Inferior parietal cortex (tissue), 1 donor: ENCODE measurements around the gene ZCCHC7.
"Not testable (repeated sequence)": the region's sequence is repeated elsewhere in the genome, so short reads cannot be mapped to it uniquely, and the experiment has no call there.

Source experiments
- DNase-seq: peaks from one replicate; pipeline ENCODE4 v3.0.0-alpha.2; 2016; ENCODE audit errors: extremely low spot score

The ZCCHC7 gene

DNA sequence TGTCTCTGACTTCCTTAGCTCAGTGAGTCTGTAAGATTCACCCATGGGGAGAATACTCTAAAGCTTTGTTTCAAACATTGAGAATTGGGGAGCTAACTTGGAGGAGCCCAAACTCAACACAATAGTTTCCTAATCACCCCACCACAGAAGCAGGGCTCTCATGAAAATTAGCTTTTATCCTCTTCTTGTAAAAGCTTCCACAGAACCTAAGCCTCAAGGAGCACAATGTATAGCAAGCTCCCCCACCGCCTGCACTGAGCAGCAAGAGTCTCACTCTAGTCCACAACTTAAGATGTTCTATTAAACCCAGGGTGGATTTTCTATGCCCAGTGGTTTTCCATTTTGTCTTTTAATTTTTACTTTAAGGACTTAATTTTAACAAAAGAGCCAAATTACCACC is 253.2 kb downstream of the ZCCHC7 start:
- DNase-seq, result no peak

DNA sequence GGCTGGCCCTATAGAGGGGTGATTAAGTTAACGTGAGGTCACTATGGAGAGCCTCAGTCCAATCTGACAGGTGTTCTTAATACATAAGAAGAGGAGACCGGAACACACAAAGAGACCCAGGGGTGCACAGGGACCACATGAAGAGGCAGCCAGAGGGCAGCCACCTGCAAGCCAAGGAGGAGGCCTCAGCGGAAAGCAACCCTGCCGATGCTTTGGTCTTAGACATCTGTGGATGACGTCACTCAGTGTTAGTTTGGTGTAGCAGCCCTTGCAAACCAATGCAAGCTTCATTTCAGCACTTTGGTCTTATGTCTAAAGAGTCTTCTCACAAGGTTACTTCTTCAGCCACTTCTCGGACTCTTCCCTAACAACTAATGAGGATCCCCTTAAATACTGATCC is 254.5 kb downstream of the ZCCHC7 start:
- no peak for DNase-seq

DNA sequence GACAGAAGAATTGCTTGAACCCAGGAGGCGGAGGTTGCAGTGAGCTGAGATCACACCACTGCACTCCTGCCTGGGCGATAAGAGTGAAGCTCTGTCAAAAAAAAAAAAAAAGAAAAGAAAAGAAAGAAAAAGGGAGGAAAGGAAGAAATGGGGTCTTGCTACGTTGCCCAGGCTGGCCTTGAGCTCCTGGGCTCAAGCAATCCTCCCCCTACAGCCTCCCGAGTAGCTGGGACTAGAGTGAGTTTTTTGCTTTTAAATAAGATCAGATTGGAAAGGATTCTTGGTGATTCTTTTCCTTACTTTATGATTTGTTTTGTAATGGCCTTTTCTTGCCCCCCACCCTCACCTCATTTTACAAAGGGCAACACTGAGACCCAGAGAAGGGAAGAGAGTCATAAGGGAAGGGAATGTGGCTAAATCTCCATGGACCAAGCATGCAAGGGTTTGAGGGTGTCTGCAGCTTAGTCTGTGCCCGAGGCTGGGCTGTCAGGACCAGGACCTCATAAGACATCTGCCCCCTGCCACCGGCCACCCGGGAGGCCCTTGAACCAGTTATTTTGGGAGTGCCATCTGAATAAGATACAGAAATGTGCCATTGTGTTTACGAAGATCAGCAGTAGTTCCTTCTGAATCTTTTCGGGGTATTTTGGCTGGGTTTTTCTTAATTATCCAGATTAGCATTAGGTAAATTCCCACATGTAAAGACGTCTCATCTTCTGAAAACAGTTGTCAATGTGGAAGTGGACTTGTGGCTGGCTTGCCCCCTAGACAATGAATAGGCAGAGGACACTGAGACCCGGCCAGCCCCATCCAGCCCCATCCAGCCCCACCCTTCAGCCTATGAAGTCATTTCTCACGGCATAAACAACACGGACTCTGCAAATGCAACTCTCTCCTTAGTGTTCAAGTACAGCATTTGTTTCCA is 257.6 kb downstream of the ZCCHC7 start:
- DNase-seq, result no peak

DNA sequence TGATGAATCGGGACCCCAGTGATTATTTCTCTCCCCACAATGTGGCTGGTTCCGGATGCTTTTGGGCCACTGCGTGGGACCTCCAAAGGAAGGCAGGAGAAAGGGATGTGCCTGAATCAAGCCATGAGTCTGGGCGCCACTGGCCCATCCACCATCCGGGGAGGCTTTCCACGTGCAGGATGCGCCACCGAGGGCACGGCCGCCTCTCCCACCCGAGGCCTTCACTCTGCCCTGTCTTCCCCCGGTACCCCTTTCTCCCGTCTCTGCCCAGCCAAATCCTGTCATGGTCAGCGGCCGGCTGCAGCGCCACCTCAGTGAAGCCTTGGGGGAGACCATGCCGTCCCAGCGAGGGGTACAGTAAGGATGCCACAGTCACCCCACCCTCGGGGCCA is 258.2 kb downstream of the ZCCHC7 start:
- DNase-seq, result no peak

DNA sequence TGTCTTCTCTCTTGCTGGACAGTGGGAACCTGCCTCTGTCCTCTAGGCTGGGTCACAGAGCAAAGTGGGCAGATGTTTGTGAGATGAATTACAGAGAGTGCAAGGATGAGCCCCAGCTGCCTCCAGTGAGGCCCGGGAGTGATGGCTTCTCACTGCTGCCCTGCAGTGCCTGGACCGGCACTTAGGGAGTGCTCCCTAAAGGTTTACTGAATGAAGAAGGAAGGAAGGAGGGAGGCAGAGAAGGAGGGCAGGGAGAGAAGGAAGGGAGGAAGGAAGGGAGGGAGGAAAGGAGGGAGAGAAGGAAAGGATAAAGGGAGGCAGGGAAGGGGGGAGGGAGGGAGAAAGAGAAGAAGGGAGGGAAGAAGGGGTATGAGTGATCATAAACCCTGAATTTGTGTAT is 259.5 kb downstream of the ZCCHC7 start:
- DNase-seq, result no peak

DNA sequence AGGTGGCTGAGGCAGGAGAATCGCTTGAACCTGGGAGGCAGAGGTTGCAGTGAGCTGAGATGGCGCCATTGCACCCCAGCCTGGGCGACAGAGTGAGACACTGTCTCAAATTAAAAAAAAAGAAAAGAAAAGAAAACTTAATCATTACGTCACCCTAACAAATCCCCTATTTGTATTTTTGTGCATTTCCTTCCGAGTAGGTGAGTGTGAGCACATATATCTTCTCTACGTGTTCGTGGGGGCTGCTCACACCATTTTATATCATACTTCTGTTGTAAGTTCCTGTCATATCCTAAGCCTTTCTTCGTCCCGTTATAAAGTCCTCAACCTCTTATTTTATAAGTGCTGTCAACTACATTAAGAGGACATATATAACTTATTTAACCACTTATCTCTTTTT is 260.2 kb downstream of the ZCCHC7 start:
- no peak for DNase-seq

DNA sequence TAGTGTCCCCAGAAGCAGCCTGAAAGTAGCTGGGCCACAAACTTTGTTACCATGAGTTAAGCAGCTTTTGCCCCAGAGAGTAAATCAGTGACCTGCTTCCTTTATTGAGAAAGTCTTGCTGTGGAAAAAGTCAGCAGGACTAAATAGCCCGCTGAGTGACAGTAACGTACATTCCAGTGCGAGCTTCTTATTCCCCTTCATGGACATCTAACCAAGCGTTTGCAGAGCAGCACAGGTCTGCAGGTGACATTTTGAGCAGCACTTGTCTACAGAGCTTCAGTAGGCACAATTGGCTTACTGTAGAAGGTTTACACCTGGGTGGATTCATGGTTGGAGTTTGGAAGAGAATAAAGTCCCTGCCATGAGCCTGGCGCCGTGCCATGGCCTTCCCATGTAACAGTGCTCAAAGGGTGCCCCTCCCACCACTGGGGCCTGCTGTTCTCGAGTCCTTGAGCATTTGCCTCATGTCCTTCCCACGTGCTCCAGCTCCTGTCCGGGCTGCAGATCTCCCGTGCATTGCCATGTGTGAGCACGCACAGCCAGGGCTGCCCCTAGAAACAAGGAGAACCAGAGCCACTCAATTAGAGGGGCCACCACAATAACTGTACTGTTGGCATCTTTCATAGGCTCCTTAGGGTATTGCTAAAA is 260.8 kb downstream of the ZCCHC7 start:
- DNase-seq, result no peak

DNA sequence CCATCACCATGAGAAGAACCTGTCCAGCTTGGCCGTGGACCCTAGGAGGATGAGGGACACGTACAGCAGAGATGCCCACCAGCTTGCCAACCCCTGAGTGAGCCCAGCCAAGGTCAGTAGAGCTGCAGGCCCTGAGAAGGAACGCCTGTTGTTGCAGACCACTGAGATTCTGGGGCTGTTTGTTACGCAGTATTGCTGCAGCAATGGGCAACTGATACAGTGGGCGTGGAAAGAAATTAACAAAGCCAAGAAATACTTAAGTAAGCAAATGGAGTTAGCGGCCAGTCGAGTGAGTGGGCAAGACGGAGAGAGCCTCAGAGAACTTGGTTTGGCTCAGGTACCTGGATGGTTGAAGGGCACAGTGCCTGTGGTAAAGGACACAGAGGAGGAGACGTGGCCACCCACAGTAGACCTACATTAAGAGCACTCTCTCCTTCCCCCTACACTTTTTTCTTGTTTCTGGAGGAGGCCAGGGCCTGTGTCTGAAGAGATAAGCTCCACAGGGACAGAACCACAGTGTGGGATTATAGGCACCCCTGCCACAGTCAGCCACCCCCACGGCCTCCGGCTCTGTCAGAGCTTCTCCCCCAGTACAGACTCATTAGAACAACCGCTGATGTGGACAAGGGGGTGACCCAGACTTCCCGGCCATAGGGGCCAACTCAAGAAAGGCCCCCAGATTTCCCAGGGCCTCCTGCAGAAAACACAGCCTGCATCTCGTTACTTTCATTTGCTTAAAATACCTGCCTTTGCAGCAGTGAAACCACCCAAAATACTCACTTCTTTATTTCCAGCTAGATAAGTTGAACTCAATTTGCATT is 262.0 kb downstream of the ZCCHC7 start:
- no peak for DNase-seq

DNA sequence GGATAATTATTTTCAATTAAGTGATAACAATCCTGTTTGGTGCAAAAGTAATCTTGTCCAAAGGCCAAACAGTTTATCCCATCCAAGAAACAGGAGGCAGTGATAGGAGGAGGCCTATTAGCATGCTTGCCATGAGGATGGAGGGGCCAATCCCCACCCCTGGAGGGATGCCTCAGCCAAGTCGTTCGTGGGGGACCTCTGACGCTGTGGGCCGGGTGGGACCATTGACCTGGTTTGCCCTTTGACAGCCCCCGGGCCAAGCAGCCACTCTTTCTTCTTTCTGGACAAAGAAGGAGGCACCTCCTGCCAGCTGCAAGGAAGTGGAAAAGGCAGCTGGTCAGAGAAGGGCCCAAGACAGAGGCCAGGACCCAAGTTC is 262.6 kb downstream of the ZCCHC7 start:
- no peak for DNase-seq

DNA sequence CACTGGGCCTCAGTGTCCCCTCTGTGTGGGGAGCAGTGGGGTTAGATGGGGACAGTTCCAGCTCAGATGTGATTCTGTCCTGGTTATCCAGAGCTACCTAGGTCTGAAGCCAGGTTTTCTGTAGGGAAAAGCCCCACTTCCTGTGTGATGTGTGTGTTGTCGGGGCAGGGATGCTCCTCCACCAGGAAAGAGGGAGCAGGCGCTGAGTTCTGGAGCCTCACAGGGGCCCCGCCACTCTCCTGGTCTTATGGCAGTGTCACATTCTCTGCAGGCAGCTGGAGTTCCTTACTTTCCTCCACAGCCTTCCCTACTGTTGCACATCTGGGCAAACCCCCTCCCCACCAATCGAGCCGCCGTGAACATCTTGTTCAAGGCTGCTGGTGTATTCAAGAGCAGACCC is 263.0 kb downstream of the ZCCHC7 start:
- DNase-seq, result no peak

DNA sequence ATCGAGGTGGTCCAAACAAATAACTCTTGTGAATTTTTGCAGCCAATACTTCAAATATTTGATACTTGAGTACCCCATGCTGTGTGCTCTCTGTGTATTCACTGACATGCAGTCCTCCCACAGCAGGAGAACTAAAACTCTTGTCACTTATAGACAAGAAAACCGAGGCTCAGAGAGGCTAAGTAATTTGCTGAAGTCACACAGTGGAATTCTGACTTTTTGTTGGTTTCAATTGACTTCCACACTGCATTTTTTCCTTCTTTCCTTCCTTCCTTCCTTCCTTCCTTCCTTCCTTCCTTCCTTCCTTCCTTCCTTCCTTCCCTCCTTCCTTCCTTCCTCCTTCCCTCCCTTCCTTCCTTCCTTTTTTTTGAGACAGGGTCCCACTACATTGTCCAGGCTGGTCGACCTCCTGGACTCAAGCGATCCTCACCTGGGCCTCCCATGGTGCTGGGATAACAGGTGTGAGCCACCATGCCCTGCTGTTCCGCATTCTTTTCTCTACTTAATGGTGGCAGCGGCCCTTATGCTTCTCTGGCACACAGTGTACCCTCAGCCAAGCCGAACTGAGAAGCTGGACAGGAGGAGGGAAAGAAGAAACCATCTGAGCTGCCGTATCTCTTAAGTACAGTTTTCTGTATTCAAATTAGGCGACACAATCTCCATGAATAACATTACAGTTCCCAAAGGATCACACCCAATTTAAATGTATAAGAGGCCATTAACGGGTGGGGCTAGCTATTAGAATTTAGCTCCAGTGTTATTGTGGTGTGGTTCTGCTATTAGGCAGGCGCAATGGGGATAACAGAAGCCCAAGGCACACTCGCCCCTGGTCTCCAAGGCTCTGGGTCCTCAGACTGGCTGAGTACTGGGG is 263.7 kb downstream of the ZCCHC7 start:
- DNase-seq, result no peak

DNA sequence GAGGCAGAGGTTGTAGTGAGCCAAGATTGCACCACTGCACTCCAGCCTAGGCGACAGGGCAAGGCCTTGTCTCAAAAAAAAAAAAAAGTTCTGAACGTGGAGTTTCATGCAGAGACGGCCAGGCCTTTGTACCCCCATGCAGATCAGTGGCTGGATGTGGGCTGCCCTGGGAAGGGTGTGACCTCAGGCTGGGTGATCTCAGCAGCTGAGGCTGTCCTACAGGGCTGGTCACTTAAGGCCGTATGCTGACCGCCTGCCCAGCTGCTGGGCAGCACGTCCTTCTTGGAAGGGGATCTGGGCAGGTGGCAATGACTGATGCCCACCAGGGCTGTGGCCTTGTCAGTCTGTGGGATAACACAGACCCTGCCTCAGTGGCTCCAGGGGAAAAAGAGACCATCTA is 264.9 kb downstream of the ZCCHC7 start:
- no peak for DNase-seq

DNA sequence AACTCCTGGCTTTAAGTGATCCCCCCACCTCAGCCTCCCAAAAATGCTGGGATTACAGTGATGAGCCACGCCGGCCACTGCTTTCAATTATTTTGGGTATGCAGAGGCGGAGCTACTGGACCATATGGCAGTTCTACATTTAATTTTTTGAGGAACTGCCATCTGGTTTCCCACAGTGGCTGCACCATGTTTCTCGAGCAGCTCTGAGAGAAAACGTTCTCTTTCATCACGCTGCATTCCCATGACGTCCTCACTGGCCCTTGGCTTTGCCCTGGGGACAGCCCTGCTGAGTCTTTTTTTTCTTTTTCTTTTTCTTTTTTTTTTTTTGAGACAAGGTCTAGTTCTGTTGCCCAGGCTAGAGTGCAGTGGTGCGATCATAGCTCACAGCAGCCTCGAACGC is 266.6 kb downstream of the ZCCHC7 start:
- DNase-seq, result no peak

DNA sequence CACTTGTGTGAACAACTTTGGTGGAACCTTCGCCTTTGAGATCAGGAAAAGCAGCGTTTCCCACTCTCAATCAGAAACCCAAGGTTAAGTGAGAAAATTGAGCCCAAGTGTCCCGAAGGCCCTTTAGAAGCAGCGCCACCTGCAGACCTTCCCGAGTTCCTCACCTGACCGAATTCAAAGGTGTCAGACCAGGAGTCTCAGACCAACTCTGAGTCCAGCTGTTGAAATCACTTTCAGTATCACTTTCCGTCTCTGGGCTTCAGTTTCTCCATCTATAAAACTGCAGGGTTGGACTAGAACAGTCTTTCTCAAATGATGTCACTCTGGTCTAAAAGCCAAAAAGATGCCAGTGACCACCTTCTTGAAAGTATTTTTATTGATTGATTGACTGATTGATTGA is 270.4 kb downstream of the ZCCHC7 start:
- DNase-seq, result no peak

DNA sequence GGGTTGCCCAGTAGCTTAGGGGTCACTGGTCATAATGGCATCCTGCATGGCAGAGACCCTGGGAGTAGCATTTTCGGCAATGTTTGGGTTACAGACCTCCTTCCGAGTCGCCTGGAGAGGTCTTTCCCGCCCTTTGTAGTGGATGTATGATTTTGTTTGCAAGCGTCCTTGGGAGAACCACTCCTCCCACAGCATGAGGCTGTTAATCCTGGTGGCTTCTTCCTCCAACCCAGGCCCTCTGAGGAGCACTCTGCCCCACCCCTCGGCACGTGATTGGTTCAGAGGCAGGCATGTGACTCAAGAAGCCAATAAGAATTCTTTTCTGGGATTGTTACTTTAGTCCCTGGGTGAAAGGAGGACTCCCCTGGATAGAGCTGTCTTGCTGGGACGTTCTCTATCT is 271.9 kb downstream of the ZCCHC7 start:
- DNase-seq, result no peak

DNA sequence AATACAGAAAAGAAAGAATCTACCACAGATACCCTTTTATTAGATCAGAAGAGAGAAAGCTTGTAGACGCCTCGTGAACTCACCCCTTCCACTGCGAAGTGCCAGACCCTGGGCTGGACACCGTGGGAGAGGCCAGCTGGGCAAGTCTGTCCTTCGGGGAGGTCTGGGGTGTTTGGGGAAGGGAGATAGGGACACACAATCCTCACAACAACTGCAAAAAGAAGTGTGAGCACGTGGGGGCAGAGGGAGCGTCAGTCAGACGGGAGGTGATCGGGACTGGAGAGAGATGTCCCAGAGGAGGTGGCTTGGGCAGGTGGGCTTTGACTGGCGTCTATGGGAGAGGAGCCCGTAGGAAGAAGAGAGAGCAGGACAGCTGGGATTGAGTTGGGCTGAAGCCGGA is 274.9 kb downstream of the ZCCHC7 start:
- DNase-seq, result no peak

DNA sequence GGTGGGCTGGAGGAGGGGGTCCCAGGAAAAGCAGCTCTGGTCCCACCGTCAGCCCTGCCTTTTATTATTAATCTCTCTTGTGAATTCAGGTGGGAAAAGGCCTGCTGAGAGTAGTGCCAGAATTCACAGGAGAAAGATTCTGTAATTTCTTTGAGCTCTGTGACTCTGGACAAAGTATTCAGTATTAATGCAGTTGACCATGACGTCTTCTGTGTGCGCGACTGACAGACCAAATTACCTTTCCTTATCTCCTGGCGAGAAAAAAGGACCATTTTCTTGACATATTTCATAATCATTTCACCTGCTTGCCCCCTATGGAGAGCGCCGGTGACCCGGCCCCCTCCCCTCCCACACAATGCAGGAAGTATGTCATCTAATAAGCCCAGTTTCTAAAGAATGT is 275.3 kb downstream of the ZCCHC7 start:
- no peak for DNase-seq

DNA sequence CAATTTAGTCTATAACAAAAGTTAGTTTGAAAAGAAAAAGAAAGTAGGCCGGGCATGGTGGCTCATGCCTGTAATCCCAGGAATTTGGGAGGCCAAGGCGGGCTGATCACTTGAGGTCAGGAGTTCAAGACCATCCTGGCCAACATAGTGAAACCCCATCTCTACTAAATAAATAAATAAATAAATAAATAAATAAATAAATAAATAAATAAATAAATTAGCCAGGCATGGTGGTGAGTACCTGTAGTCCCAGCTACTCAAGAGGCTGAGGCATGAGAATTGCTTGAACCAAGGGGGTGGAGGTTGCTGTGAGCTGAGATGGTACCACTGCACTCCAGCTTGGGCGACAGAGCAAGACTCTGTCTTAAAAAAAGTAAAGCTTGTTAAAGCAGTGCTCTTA is 277.6 kb downstream of the ZCCHC7 start:
- not testable (repeated sequence) for DNase-seq

DNA sequence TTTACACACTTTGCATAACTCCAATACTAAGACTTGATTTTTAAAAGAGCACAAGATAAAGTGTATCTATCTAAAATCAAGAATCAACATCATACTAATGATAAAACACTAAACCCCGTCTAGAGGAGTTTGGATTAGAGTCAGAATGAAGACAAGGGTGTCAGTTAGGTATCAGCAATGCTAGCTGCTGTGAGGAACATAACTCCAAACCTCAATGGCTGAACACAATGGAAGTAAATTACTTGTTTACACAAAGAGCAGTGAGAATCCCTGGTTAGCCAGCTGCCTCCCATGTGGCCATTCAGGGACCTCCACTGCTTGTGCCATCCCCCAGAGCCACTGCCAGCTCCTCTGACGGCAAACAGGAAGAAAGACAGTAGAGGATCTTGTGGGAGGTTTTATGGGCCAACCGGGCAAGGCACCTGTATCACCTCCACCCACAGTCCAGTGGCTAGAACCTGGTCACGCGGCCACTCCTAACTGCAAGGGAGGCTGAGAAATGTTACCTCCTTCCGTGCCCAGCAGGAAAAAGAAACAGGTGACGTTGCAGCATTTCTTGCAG is 278.2 kb downstream of the ZCCHC7 start:
- DNase-seq, result no peak

DNA sequence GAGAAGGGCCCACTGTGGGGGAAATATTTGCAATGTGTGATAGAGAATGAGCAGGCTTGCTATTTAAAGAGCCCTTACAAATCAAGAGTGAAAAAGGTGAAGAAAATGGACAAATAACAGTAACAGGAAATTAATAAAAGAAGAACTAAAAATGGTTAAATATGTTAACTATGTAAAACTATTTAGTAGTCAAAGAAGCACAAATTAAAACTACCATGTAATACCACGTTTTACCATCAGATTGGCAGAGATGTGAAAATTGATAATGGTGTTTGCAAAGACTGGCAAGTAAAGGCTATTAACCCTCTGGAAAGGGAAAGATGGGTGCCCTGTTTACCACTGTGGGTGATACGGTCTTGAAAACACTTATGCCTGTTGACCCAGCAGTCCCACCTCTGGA is 279.0 kb downstream of the ZCCHC7 start:
- DNase-seq, result no peak

DNA sequence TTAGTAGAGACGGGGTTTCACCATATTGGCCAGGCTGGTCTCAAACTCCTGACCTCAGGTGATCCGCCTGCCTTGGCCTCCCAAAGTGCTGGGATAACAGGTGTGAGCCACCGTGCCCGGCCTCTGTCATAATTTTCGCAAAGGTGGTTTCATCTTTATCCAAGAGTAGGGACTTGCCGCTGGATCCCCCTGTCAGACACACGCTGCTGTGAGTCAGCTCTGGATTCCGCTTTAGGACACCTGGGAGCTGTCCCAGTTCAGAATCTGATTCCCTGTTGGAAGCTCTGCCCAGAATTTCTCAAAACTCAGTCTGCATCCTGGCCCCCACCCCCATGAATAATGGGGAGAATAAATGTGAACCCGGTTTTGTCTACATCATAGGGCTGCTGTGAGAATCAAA is 284.2 kb downstream of the ZCCHC7 start:
- DNase-seq, result no peak
